OCI-LY1 (cell line): Measurements from ENCODE around the gene YDJC.
"Not testable (repeated sequence)": the region's sequence is repeated elsewhere in the genome, so short reads cannot be mapped to it uniquely, and the experiment has no call there.

ENCODE experiments used
- EZH2 ChIP-seq: fragments of 200-600 bp; sonication (generic), shearing (Covaris generic); IDR thresholded peaks from 2 replicates; pipeline ENCODE4 v1.8.0; 2017; ENCODE audit warnings: borderline replicate concordance, mixed run types, mild to moderate bottlenecking, antibody characterized with exemption, low read length, moderate library complexity, mixed read lengths
- TF ChIP-seq, protein P1 (sequence below): fragments of 200-600 bp; sonication (generic), shearing (Covaris generic); IDR thresholded peaks from 2 replicates; pipeline ENCODE4 v1.5.1; 2017; ENCODE audit warnings: mild to moderate bottlenecking, antibody characterized with exemption, low read length, moderate library complexity, mixed read lengths

DNA sequence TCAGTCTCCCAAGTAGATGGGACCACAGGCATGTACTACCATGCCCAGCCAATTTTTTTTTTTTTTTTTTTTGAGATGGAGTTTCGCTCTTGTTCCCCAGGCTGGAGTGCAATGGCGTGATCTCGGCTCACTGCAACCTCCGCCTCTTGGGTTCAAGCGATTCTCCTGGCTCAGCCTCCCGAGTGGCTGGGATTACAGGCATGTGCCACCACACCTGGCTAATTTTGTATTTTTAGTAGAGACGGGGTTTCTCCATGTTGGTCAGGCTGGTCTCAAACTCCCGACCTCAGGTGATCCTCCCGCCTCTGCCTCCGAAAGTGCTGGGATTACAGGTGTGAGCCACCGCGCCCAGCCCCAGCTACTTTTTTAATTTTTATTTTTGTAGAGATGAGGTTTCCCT is 49.0 kb upstream of the YDJC start:
- TF ChIP-seq, protein P1, sequence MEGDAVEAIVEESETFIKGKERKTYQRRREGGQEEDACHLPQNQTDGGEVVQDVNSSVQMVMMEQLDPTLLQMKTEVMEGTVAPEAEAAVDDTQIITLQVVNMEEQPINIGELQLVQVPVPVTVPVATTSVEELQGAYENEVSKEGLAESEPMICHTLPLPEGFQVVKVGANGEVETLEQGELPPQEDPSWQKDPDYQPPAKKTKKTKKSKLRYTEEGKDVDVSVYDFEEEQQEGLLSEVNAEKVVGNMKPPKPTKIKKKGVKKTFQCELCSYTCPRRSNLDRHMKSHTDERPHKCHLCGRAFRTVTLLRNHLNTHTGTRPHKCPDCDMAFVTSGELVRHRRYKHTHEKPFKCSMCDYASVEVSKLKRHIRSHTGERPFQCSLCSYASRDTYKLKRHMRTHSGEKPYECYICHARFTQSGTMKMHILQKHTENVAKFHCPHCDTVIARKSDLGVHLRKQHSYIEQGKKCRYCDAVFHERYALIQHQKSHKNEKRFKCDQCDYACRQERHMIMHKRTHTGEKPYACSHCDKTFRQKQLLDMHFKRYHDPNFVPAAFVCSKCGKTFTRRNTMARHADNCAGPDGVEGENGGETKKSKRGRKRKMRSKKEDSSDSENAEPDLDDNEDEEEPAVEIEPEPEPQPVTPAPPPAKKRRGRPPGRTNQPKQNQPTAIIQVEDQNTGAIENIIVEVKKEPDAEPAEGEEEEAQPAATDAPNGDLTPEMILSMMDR, result not testable (repeated sequence)
- not testable (repeated sequence) for TF ChIP-seq EZH2
